Heart right ventricle (tissue), 16 donors: ENCODE results near the gene SEMA3E. TPM values are rescaled to one million over a fixed set of nuclear protein-coding genes. Genes with fewer than 3 reads are reported as not detected.
A peak's percentile ranks its signal among the peaks of the same experiment; 100 is the strongest.
"Not testable (repeated sequence)": the region's sequence is repeated elsewhere in the genome, so short reads cannot be mapped to it uniquely, and the experiment has no call there.

ENCODE experiments used
- ATAC-seq, 8 donors: fragments of 200-7000 bp; cut with Tn5 transposase; one replicate each; pipeline ENCODE4 v1.9.1; 2020; ENCODE audit warnings: mild to moderate bottlenecking in 8 of 8, moderate library complexity in 8 of 8, moderate number of reproducible peaks in 1 of 8
- DNase-seq, 2 donors: peaks; one replicate each; pipeline ENCODE4 v3.0.0-alpha.2; 2020
- H3K27ac ChIP-seq, 10 donors: fragments of 200-600 bp; sonication (generic) in 2 of 10; one replicate each; pipeline versions ENCODE4 v1.5.0 to v1.8.0; 2020 to 2022; ENCODE audit warnings: mild to moderate bottlenecking in 3 of 10
- H3K27me3 ChIP-seq, 7 donors: fragments of 200-600 bp; one replicate each; pipeline ENCODE4 v1.8.0; 2021 to 2022; ENCODE audit warnings: mild to moderate bottlenecking in 2 of 7
- H3K36me3 ChIP-seq, 9 donors: fragments of 200-600 bp; sonication (generic) in 1 of 9; one replicate each; pipeline versions ENCODE4 v1.5.0 to v1.8.0; 2020 to 2022; ENCODE audit warnings: mild to moderate bottlenecking in 2 of 9
- H3K4me1 ChIP-seq, 9 donors: fragments of 200-600 bp; sonication (generic) in 1 of 9; one replicate each; pipeline versions ENCODE4 v1.5.0 to v1.8.0; 2020 to 2022; ENCODE audit warnings: mild to moderate bottlenecking in 4 of 9
- H3K4me3 ChIP-seq, 10 donors: fragments of 200-600 bp; sonication (generic) in 2 of 10; one replicate each; pipeline versions ENCODE4 v1.5.0 to v1.8.0; 2020 to 2022; ENCODE audit warnings: mild to moderate bottlenecking in 7 of 10, moderate library complexity in 2 of 10
- H3K9me3 ChIP-seq, 11 donors: fragments of 200-600 bp in 10 of 11; sonication (generic) in 2 of 11; one replicate each; pipeline versions ENCODE4 v1.5.0 to v1.8.0; 2013 to 2022; ENCODE audit warnings: mild to moderate bottlenecking in 2 of 11, control low read depth in 1 of 11, moderate library complexity in 1 of 11
- WGBS, 2 donors: extraction: QIAGEN DNeasy Blood & Tissue Kit; methylation state at CpG; one replicate each; pipeline ENCODE4 v1.1.7; 2013; ENCODE audit warnings: inconsistent platforms in 1 of 2; 5-methylcytosine and 5-hydroxymethylcytosine counted together
- intact Hi-C, 10 donors: fragments of 100-400 bp; cut with DNase I; formaldehyde crosslinking; loops; one replicate each; pipeline versions ENCODE4 v1.11.1 to v1.14.2; 2022
- polyA plus RNA-seq, 2 donors: library from polyadenylated mRNA; stranded (reverse); fragments of 200-250 nt; gene quantifications; one replicate each; pipeline ENCODE4 v1.2.3, GENCODE V29; 2013
- total RNA-seq, 10 donors: library from RNA; stranded (reverse); fragmentation: NEBNext Ultra II Directional in 3 of 10; extraction: Animal tissue kit (Norgen Biotek cat#: 25700) in 3 of 10; gene quantifications; one replicate each; pipeline versions ENCODE4 v1.2.1 to v1.2.4, GENCODE V29; 2021 to 2023
- TF ChIP-seq, protein P1 (sequence below), 9 donors: fragments of 200-600 bp; sonication (generic) in 2 of 9; IDR thresholded peaks; one replicate each; pipeline versions ENCODE4 v1.5.0 to v1.8.0; 2021 to 2022; ENCODE audit warnings: antibody characterized with exemption in 9 of 9, mild to moderate bottlenecking in 5 of 9, moderate library complexity in 1 of 9
- donor health status: Arrhythmogenic right ventricular cardiomyopathy.
- donor health status: ischemic (EF 13 %, LVEDD 7.1; RV severe dilation, severe dysfunction).
- donor health status: healthy with polysubstance abuse.
- donor health status: DM: no; HTN: yes; CAD: no.
- donor health status: DM: no; HTN: no; CAD: no.
- donor health status: ischemic (EF 25% LVEDD 6.9; RV normal size, moderate dysfunction).
- donor health status: ischemic (EF 25% LVEDD 5.7; RV mildly dilated, moderate dysfunction).
- donor health status: healthy.
- donor health status: DM: yes; HTN: yes; CAD: no.
- donor health status: Ischemic cardiomyopathy.
- donor health status: ischemic (EF 35%, LVEDD 5.7; RV mildly dilated, moderate dysfunction).
- donor health status: nonischemic (EF 11% LVEDD 7.7; RV severe dilation, severe dysfunction).
- donor health status: DM: yes; HTN: yes; CAD: no.
- donor health status: PGD.
- donor health status: ischemic (EF 29% LVEDD 5.4; RV normal size, mild dysfunction).
- donor health status: nonischemic (EF 23%, LVEDD 6.1; RV moderate dilation, normal function).

Gene SEMA3E
- total and polyA plus RNA-seq, 12 donors = under 0.01 to 0.53 (median 0.30) TPM; not detected in 4

GRCh38 chr7:83686416-83686815 lies 37.5 kb upstream of the SEMA3E start:
- TF ChIP-seq, protein P1, sequence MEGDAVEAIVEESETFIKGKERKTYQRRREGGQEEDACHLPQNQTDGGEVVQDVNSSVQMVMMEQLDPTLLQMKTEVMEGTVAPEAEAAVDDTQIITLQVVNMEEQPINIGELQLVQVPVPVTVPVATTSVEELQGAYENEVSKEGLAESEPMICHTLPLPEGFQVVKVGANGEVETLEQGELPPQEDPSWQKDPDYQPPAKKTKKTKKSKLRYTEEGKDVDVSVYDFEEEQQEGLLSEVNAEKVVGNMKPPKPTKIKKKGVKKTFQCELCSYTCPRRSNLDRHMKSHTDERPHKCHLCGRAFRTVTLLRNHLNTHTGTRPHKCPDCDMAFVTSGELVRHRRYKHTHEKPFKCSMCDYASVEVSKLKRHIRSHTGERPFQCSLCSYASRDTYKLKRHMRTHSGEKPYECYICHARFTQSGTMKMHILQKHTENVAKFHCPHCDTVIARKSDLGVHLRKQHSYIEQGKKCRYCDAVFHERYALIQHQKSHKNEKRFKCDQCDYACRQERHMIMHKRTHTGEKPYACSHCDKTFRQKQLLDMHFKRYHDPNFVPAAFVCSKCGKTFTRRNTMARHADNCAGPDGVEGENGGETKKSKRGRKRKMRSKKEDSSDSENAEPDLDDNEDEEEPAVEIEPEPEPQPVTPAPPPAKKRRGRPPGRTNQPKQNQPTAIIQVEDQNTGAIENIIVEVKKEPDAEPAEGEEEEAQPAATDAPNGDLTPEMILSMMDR (IDR thresholded peaks at IDR 0.05) = no peak
- no peaks in the 10 kb centered on the region for H3K36me3 ChIP-seq
- no peaks in the 10 kb centered on the region for H3K27me3 ChIP-seq
- no peak overlapping the region for H3K27ac ChIP-seq
- H3K4me3 ChIP-seq = no peak overlapping the region
- H3K4me1 ChIP-seq = no peaks in the 10 kb centered on the region
- H3K9me3 ChIP-seq = no peaks in the 10 kb centered on the region
- intact Hi-C loops = no loop called here
- 77 to 94% methylated on average over 1 of the region's 1 CpG for WGBS, 2 donors
- DNase-seq = no peak
- no peak for ATAC-seq

DNA sequence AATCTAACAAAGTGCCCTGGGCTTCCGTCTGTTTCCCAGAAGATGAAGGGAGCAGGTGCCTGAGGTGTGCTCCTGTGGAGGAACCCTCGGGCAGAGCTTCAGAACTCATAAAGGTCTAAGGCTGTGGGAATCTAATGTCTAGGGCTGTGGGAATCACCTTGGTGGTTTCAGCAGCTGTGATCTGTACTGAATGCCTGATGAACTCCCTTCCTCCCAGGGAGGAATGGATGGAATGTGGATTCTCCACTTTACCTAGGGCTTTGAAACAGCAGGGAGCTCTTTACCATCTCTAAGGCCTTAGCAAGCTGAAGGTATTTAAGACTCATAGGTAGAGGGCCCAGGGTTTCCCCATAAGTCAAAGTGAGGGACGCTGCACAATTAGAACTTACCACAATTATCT lies 36.0 kb upstream of the SEMA3E start:
- no peaks in the 10 kb centered on the region for H3K27me3 ChIP-seq
- no peak for ATAC-seq
- H3K27ac ChIP-seq = no peak overlapping the region
- no peaks in the 10 kb centered on the region for H3K36me3 ChIP-seq
- no peak overlapping the region for H3K4me3 ChIP-seq
- DNase-seq = no peak
- WGBS, 2 donors = 48 to 55% methylated on average over 3 of the region's 3 CpGs
- no peaks in the 10 kb centered on the region for H3K4me1 ChIP-seq
- no peaks in the 10 kb centered on the region for H3K9me3 ChIP-seq
- intact Hi-C loops = no loop called here
- TF ChIP-seq, protein P1 (IDR thresholded peaks at IDR 0.05) = no peak

DNA sequence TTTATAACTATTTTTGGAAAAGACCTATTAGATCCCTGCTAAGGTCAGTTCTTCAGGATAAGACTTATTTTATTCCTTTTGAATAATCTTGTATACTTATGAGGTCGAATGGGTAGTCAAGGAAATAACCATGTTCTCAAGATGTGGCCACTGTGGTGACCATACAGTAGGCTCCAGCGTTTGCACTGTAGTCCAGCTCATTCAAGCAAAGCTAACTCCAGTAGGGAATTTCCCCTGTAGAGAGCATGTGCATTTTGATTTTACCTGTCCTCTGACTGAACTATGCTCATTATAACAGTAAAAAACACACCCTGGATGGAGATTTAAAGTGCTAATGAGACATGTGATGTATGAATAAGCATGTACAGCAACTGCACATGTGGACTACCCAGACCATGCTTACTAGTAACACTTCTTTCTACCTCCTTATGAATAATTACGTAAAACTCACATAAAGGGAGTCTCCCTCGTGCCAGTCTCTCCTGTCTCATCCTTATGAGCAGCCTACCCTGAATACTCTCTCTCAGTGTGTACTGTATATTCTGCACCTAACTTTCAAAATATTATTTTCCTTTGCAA lies 32.4 kb upstream of the SEMA3E start:
- Histone ChIP-seq H3K9me3 (no peaks in the 10 kb centered on the region), H3K4me3 (no peak overlapping the region), H3K27me3 (no peaks in the 10 kb centered on the region), H3K36me3 (no peaks in the 10 kb centered on the region), H3K4me1 (no peaks in the 10 kb centered on the region), H3K27ac (no peak overlapping the region)
- TF ChIP-seq, protein P1 (IDR thresholded peaks at IDR 0.05) = no peak
- DNase-seq (no peak), ATAC-seq (no peak)
- intact Hi-C loops = no loop called here
- WGBS, 2 donors = 76 to 79% methylated on average over 4 of the region's 4 CpGs

DNA sequence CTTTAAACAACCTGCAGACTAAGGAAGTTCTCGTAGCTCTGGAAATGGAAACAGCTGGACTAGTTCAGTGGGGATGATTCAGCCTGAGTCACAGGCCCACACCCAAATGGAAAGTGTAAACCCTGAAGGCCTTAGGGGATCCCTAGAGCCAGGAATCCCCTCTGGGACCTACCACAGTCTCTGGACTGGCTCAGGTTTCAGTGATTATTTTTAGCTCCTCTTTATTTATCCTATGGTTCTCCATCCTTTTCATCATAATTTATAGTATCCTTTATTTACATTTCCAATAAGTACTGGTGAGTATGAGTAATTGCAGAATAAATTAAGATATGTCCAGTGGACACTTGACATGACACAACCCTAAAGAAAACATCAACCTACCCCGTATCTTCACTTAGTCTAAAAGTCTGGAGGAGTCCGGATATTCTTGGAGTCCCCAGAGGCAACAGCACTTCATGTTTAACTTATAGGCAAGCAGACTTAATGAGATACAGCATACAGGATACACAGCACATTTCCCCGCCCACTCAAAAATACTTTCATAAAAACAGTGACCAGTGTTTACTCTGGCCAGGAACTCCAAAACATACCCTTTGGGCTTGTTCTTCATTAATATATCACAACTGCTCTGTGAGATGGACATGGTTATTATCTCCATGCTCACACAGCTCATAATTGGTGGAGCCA lies 28.4 kb upstream of the SEMA3E start:
- 46 to 59% methylated on average over 4 of the region's 4 CpGs for WGBS, 2 donors

DNA sequence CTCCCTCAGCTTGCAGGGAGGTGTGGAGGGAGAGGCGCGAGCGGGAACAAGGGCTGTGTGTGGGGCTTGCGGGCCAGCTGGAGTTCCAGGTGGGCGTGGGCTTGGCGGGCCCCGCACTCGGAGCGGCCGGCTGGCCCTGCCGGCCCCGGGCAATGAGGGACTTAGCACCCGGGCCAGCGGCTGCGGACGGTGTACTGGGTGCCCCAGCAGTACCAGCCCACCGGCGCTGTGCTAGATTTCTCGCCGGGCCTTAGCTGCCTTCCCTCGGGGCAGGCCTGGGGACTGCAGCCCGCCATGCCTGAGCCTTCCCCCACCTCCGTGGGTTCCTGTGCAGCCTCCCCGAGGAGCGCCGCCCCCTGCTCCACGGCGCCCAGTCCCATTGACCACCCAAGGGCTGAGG lies 24.4 kb upstream of the SEMA3E start:
- H3K4me3 ChIP-seq, intact Hi-C loops, H3K36me3 ChIP-seq, H3K4me1 ChIP-seq, H3K27me3 ChIP-seq, DNase-seq, H3K9me3 ChIP-seq, H3K27ac ChIP-seq, ATAC-seq: not testable (repeated sequence)
- 97 to 98% methylated on average over 28 of the region's 28 CpGs for WGBS, 2 donors

More for the DNA sequence above, 28.4 kb upstream of the SEMA3E start:
- no peak for DNase-seq
- TF ChIP-seq, protein P1 (IDR thresholded peaks at IDR 0.05) = no peak
- Histone ChIP-seq H3K9me3 (peaks cover 0 to 5% (median 0%) of the 10 kb centered on the region in 11 donors), H3K4me3 (no peak overlapping the region), H3K27me3 (no peaks in the 10 kb centered on the region), H3K36me3 (no peaks in the 10 kb centered on the region), H3K4me1 (no peaks in the 10 kb centered on the region), H3K27ac (no peak overlapping the region)
- peak in 1 of 8 donors; percentile 74 for ATAC-seq
- intact Hi-C loops = no loop called here
